ENCODE results near the gene PCED1B.

PCED1B gene

DNA sequence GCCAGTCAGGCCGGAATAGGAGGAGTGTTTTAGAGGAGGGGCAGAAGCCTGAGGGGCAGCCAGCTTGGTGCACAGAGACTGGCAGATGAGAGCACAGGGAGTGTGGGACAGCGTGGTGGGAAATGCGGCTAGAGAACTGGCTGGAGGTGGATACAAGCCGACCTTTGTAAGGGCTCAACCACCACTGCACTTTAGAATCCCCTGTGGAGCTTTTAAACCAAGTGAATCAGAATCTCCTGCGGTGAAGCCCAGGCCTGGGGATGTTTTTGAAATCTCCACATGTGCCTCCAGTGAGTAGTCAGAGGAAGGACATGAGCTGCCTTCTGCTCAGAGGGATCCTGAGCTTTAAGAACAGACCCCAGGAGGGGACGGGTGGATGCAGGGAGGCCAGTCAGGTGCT is 10.9 kb upstream of the PCED1B start:
- DNase-seq: no peak

DNA sequence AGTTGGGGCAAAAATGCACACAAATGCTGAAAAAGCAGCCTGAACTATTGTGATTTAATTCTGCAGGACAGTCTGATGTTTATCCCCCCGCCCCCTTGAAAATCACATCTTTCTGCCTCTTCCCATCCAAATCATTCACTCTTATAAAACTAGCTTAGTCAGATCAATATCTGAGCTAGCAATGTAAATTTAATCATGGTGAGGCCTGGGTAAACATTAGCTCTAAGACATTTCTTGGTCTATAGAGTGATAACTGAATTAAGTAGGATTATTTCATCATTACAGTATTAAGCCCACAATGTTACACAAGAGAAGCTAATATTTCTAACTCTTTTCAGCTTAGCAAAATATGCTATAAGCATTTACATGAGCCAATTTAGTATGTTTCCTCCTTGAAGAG is 9.1 kb upstream of the PCED1B start:
- DNase-seq: no peak

DNA sequence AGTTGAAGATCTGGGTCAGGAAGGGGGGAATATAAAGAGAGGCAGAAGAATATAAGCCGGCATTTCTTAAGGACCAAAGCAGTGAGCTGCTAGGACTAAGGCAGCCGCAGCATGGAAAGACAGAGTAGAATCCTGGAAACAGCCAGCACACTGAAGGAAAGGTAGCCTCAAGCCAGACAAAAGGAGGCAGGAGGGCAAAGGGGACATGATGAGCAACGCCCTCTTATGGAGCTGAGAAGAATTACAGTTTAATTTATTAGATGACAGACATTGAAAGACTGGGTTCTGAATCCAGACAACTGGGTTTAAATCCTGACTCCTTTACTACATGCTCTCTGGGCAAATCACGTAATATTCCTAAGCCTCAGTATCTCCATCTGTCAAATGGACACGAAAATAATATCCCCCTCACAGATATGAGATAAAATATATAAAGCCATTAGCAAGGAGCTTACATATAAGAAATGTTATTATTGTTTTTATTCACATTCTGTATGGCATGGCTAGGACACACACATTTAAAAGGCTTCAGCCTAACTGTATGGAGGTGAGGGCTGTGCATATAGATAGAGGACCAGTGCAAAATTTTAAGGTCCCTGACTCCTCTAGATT is 8.1 kb upstream of the PCED1B start:
- DNase-seq: no peak

GRCh38 chr12:47073951-47074350 is 5.5 kb upstream of the PCED1B start:
- no peak for DNase-seq

DNA sequence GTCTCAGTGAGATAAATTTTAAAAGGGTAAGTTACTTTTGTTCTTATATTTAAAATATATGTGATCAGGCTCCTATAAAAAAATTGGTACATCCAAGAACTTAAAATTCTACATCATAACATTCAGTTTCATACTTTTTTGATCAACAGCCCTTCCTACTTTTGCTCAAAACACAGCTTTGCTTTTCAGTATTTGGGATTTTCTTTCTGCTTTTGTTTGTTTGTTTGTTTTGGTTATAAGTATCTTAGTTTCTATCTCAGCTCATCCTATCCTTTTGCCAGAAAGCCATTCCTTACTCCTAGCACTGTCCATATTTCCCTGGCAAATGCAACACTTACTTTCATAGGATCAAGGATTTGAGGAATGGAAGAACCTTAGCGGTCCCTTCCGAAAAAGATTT is 4.7 kb upstream of the PCED1B start:
- no peak for DNase-seq

DNA sequence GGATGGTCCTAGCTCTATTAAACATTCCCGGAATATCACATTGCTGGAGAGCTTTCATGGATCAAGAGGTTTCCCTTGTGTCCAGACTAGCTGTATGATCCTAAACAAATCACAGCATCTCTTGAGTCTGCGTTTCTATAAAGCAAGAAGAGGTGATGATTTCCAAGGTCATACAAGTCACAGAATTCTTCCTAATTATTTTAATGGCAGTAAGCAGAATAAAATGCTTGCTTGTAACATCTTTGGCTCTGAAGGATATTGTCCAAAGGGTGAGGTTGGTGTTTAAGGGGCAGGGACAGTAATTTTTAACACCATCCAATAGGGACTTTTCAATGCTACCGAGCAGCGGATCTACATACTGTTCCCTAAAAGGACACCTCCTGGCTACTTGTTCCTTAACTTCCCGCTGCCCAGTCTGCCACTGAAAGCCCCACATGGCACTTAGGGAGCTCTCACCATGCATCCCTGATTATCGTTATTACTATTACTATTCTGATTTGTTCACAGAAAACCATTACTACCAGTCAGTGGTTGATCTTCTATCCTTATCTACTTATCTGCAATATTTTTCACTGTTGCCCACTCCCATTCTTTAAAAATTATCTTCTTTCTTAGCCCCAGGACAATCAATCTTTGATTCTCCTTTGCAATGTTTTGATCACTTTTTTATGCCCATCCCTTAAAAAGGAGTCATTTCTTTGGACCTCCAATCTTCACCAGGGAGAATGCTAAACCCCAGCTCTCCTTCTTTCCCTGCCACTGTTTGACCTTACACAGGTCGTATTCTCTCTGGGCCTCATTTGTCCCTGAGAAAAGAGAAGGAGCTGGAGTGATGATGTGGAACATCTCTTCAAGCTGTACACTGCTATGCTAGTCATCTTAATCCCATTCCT is 4.0 kb upstream of the PCED1B start:
- DNase-seq: no peak

- no peak for DNase-seq
Measured at GRCh38 chr12:47077206-47078085, 2.0 kb upstream of the PCED1B start.

DNA sequence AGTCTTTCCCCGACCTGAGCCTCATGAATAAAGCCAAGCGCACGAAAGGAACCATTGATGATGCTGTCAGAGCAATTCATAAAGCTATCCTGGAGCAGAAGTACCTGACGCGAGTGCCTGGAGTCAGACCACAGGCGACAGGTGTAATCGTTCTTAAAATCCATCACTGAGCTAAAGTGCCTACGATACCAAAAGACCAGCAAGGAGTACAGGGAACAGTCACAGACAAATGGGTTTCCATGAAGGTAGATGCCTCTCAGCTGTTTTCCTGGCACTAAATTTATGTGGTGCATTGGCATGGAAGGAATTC is 1.4 kb upstream of the PCED1B start:
- no peak for DNase-seq

GRCh38 chr12:47078733-47079467 is 521 bp upstream of the PCED1B start:
- DNase-seq: peak; percentile 38

- peak; percentile 46 for DNase-seq
Measured at GRCh38 chr12:47079981-47080724, 732 bp downstream of the PCED1B start.

- peak; percentile 54 for DNase-seq
Measured at GRCh38 chr12:47080725-47081502, 1.5 kb downstream of the PCED1B start.

GRCh38 chr12:47082283-47082682 is 2.9 kb downstream of the PCED1B start:
- no peak for DNase-seq

- DNase-seq: no peak
Measured at GRCh38 chr12:47082796-47083621, 3.6 kb downstream of the PCED1B start.

- no peak for DNase-seq
Measured at GRCh38 chr12:47084172-47084571, 4.8 kb downstream of the PCED1B start.

DNA sequence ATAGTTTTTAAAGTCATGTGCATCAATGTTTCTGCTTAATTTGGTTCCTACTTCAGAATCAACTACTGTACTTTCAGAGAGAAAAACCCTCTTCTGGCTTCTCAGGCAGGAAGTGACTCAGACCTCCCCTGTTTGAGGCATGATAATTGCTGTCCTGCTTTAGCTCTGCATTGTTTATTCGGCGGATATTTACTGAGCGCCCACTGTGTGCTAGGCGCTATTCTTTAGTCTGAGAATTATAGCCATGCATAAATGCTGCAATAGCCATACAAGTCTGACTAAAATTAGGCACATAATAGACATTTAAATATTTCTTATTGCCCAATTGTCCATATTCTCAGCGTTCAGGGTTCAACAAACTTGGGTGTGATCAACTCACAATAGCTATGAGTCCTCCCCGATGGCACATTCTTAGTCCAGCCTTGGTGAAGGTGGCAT is 6.4 kb downstream of the PCED1B start:
- peak; percentile 10 for DNase-seq

GRCh38 chr12:47087088-47087688 is 7.8 kb downstream of the PCED1B start:
- no peak for DNase-seq

DNA sequence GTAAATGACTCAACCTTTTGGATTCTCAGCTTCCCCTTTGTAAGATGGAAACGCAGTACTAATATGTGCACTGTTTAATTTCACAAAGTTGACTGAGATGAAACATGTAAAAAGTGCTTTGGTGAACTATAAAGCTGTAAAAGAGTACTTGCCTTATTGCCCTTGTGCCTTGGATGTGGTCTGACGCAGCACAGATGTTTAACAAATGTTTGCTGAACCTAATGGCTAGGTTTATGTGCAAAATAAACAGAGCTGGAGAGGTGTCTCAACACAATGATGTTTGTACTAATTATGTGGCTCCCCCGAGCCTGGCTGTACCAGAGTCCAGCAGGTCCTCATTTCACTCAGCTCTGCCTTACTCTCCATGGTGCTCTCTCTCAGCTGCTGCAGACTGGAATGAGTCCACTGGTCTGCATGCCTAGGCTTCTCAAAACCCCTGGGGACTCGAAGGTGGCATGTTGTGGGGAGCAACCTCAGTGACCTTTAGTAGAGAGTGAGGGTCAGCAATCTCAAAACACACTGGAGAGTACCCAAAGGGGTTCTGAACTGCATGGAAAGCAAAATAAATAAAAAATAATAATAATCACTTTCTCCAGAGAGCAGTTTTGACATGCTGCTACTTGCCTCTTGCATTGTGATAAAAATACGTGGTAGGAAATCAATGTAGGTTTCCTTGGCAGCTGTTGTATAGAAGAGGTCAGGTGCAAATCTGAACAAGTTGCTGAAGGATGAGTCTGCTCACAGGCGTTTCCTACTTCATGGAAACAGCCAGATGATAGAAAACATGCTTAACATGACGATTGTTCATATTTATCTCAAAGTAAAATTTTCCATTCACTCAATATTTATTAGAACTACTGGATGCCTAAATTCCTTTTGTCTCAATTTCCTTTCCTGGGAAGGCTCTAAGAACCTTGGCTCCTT is 8.9 kb downstream of the PCED1B start:
- DNase-seq: no peak

GRCh38 chr12:47091009-47091408 is 11.6 kb downstream of the PCED1B start:
- no peak for DNase-seq

DNA sequence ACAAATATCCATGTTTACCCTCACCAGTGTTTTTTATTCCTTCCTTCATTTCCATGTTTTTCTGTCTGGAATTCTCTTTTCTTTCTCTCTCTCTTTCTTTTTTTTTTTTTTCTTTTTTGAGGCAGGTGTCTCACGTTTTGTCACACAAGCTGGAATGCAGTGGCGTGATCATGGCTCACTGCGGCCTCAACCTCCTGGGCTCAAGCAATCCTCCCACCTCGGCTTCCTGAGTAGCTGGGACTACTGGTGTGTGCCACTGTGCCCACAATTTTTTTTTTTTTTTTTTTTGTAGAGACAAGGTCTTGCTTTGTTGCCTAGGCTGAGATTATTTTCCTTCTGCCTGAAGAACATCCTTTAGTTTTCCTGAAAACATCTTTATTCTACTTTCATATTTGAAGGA is 15.4 kb downstream of the PCED1B start:
- no peak for DNase-seq
